HG03095 (cell line): Measurements from ENCODE around the gene ZNF211.

Source experiments
- ATAC-seq: cut with Tn5 transposase; IDR thresholded peaks from one replicate; pipeline ENCODE4 v1.9.1; 2021; ENCODE audit warnings: moderate library complexity; ENCODE audit not compliant: unreplicated experiment

Gene ZNF211

DNA sequence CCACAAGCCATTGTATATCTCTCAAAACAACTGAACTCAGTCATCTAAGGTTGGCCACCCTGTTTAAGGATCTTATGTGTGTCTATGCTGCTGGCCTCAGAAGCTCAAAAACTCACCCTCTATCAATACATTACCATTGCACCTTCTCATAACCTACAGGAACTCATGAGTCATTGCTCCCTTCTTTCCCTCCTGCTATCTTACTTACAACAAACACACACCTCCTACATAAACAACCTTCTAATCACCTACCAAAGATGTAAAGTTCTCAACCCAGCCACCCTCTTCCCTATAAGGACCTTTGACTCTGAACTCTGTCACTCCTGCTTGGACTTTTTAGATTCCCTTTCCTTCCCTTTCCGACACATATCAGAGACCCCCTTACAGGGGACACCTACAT is 22.5 kb downstream of the ZNF211 start:
- ATAC-seq: no peak

DNA sequence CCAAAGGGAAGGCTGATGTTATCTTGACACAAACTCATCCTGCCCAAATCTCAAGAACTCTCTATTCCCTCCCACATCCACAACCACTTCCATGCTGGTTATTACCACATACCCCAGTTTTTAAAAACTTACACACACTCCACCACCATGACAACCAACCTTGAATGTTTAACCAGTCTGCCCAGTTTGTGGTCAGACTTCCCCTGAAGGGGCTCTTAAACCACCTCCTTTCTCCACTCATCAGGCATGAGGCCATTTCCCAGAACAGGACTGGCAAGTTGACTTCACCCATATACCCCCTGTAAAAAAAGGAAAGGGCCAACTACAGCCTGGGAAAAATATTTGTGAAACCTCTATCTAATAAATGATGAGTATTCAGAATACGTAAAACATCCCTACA is 23.4 kb downstream of the ZNF211 start:
- no peak for ATAC-seq

DNA sequence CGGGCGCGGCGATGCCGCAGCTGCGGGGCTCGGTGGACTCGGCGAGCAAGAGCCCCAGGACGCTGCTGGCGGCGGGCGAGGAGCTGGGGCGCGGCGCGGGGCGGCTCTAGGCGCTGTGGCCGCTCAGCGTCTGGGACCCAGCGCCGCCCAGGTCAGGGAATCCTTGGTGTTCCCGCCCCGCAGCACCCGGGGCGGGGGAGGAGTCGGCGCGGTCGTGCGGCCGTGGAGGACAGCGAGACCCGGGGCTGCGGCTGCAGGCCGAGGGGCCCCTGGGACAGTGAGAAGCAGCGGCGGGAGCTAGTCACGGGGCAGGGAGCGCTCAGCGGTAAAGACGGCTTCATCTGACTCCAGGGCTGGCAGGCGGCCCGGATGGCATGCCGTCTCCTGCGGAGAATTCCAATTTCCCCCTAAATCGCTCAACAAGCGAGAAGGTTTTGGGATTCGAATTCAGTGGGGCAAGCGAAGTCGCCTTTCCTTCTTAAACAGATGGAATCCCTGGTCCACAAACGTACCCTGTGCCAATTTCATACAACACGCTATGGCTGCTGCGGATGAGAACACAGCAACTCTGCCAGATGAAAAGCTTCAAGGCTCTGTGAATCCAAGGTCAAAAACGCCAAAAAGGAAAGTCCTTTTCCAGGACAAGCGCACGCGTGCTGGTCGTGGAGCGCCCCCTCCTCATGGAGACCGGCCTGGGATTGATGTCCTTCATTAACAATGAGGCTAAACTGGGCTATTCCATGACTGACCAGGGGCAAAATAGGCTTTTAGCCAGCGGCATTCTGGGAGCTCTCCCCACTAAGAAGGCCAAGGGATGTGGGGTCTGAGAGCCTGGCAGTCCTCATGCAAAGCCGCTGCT is 31.5 kb downstream of the ZNF211 start:
- ATAC-seq: no peak

DNA sequence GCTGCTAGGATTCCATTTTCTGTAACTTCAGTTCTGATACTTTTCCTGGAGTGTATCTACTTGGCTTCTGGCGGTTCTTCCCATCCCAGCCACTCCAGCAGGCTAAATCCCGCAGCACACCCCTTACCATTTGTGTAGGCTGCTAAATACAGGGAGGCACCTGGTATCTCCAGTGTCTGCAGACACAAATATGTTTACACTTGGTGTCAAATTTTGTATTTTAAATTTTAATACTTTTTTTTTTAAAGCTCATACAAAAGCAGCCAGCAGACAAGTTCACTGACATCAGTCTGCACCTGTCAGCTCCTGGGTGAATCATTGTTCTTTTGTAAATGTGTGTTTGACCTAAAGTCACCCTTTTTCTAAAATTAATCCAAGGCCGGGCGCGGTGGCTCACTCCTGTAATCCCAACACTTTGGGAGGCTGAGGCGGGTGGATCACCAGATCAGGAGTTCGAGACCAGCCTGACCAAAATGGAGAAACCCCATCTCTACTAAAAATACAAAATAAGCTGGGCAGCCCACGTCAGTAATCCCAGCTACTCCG is 32.4 kb downstream of the ZNF211 start:
- ATAC-seq: no peak

DNA sequence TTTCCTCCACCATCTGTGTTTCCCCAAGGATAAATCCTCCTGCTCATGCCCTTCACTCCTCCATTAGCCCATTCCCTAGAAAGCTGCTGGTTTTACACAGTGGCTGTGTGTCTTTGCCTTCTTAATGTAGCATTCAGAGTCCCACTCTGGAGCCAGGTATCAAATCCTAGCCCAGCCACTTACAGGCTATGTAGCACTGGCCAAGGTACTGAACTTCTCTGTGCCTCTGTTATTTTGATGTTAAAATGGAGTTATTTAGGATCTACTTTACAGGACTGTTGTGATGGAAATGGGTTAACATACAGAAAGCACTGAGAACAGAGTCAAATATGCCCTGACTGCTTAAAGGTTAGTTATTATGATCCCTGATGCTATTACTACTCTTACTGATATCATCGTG is 34.3 kb downstream of the ZNF211 start:
- no peak for ATAC-seq

DNA sequence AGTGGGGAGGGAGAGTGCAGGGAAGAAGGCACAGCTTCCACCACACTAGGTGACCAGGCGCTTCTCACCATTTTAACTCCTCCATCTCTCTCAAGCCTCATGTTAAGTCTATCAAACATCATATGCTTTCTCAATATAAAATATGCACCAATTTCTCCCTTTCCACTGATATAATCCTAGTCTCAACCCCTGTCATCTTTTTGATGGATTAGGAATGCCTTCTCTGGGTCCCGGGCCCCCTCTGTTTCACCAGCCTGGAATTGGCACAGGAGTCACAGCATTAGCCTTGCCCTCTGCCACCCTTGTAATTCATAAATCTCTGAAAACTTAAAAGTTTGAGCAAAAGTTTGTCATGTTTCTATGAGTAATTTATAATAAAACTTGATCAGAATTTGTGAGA is 35.7 kb downstream of the ZNF211 start, which contains the start of gene ZSCAN4:
Gene ZSCAN4 (plus strand): TSS at position 301 of the 400 bp plus-strand sequence. CDS start 7,211 bp downstream, outside the sequence.
- no peak for ATAC-seq

DNA sequence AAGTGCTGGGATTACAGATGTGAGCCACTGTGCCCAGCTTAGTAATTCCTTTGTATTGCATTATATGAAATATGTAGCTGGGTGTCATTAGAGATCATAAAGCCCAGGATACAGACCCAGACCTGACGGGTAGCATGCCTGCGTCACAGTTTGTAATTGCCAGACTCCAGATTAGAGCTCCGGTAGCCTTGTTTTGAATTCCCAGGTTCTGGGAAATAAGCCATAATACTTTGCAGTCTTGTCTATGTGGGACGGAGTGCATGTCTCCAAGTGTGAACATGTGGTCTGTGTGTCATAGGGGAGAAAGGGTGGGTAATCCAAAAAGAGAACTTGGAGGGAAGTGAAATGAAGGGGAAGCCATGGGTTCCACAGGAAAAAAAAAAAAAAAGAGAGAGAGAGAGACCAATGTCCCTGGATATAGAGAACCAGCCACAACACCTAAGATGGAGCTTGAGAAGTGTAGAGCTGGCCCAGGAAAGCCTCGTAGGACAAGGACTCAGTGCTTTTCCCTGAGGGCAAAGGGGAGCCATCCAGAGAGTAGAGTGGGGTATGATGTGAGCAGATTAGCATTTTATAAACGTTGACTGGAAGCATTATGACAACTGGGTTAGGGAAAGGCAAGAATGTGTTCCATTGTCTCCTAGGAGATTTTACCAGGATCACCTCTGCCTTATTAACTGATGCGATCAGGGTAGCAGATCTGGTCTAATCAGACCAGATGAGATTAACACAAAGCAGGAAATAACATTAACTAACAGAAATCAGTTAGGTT is 38.3 kb downstream of the ZNF211 start:
- ATAC-seq: no peak

DNA sequence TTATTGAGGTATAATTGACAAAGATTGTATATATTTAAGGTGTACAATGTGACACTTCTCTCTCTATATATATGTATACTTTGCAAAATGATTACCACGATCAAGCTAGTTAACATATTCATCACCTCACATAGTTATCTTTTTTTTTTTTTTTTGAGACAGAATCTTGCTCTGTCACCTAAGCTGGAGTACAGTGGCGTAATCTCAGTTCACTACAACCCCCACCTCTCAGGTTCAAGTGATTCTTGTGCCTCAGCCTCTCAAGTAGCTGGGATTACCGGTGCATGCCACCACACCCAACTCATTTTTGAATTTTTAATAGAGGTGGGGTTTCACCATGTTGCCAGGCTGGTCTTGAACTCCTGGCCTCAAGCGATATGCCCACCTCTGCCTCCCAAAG is 39.5 kb downstream of the ZNF211 start:
- no peak for ATAC-seq

DNA sequence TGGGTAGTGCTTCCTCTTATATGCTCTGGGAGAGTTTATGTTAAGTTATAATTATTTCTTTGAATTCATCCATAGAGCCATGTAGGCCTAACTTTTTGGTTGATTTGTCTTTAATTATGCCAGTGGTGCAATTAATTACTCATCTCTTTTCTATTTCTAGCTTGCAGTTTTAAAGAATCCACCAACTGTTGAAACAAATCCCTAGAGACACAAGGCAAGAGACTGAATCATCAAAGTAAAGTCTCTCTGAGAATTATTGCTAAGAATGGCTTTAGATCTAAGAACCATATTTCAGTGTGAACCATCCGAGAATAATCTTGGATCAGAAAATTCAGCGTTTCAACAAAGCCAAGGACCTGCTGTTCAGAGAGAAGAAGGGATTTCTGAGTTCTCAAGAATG is 42.9 kb downstream of the ZNF211 start:
- no peak for ATAC-seq

DNA sequence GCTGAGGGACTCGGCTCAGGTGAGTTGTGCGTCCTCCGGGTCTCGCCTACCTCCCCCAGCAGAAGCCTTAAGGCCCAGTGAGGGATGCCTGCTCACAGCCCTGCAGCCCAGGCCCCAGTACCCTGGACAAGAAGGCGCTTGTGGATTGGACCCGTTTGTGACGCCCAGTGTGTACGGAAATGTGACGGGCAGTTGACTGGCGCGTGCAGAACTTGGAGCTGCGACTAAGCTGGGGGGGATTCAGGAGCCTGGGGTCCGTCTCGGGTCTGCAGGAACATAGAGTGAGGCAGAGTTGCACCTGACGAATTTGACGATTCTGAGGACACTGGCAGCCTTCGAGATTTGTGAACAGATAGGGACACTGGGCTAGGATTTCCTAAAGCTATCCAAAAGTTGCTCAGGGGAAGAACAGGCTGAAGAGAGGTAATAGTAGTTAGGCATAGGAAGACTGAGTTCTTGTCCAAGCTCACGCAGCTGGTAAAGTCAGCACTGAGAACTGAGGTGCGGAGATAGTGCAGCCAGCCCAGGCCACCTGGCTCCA is 49.3 kb downstream of the ZNF211 start:
- ATAC-seq: peak; percentile 16

DNA sequence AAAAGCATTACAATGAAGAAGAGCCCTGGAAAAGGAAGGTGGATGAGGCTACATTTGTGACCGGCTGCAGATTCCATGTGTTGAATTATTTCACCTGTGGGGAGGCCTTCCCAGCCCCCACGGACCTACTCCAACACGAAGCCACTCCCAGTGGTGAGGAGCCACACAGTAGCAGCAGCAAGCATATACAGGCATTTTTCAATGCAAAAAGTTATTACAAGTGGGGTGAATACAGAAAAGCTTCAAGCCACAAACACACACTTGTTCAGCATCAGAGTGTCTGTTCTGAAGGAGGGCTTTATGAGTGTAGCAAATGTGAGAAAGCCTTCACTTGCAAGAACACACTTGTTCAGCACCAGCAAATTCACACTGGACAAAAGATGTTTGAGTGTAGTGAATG is 53.8 kb downstream of the ZNF211 start:
- no peak for ATAC-seq

DNA sequence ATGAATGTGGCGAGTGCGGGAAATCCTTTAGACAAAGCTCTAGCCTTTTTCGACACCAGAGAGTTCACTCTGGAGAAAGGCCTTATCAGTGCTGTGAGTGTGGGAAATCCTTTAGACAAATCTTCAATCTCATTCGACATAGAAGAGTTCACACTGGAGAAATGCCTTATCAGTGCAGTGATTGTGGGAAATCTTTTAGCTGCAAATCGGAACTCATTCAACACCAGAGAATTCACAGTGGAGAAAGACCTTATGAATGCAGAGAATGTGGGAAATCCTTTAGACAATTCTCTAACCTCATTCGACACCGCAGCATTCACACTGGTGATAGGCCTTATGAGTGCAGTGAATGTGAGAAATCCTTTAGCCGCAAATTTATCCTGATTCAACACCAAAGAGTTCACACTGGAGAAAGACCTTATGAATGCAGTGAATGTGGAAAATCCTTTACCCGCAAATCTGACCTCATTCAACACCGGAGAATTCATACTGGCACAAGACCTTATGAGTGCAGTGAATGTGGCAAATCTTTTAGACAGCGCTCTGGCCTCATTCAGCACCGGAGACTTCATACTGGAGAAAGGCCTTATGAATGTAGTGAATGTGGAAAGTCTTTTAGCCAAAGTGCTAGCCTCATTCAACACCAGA is 54.5 kb downstream of the ZNF211 start:
- no peak for ATAC-seq

DNA sequence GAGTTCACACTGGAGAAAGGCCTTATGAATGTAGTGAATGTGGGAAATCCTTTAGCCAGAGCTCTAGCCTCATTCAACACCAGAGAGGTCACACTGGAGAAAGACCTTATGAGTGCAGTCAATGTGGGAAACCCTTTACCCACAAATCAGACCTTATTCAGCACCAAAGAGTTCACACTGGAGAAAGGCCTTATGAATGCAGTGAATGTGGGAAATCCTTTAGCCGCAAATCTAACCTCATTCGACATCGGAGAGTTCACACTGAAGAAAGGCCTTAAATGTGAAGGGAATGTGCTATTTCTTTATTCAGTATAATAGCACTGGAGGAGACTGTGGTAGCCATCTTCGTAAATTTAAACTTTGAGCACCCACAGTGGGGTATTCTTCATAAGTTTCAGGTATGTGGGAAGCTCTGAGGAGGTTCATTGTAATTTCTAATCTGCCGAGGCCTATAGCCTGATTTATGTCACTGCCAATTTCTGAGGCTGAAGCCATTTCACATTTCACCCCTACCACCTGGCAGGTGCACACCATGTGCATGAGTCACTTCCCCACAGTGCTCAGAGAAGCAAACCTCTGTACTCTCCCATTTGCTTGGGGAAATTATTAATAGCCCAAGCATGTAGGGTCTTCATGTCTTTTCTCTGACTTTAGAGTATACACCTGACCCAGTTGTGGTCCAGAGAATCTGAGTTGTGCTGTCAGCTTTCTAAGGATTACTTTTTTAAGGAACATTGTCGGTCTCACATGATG is 55.2 kb downstream of the ZNF211 start:
- ATAC-seq: no peak

DNA sequence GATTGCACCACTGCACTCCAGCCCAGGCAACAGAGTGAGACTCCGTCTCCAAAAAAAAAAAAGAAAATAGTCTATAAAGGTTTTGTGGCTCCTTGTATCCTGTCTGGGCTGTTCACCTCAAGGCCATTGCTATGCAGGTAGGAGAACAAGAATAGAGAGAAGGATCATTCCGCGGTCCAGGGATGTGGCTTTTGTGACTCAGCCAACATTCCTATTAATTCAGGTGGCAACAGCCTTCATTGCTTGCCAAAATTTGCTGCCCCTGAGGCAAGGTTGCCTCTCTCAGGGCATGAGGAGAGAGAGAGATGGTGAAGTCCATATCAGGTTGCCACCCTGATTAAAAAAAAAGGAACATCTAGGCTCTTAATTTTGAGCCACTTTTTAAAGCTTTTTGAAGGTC is 56.8 kb downstream of the ZNF211 start:
- ATAC-seq: no peak
